Cardiac septum (tissue), 1 donor: ENCODE measurements around the gene C6orf141. TPM values are rescaled to one million over a fixed set of nuclear protein-coding genes. Genes with fewer than 3 reads are reported as not detected.
"Not testable (repeated sequence)": the region's sequence is repeated elsewhere in the genome, so short reads cannot be mapped to it uniquely, and the experiment has no call there.

Experiments
- DNase-seq: peaks from one replicate; pipeline ENCODE4 v3.0.0-alpha.2; 2020; ENCODE audit warnings: low spot score
- intact Hi-C: fragments of 100-400 bp; cut with DNase I; formaldehyde crosslinking; loops from one replicate; pipeline ENCODE4 v1.14.0; 2022
- total RNA-seq: library from RNA; stranded (reverse); fragmentation: NEBNext Ultra II Directional; extraction: Animal tissue kit (Norgen Biotek cat#: 25700); gene quantifications from one replicate; pipeline ENCODE4 v1.2.1, GENCODE V29; 2021
- donor health status: DM: no; HTN: no; CAD: no.

C6orf141 gene
- total RNA-seq, 1 donor from 2014 or later, result 0.38 TPM

- intact Hi-C loops, result no loop called here
Measured at GRCh38 chr6:49563006-49563886, 12.8 kb downstream of the C6orf141 start.

GRCh38 chr6:49564552-49564951 is 14.1 kb downstream of the C6orf141 start:
- DNase-seq, result no peak
- intact Hi-C loops, result no loop called here

More at GRCh38 chr6:49563006-49563886, 12.8 kb downstream of the C6orf141 start:
- no peak for DNase-seq

GRCh38 chr6:49565261-49565660 is 14.8 kb downstream of the C6orf141 start:
- intact Hi-C loops, result no loop called here
- no peak for DNase-seq

GRCh38 chr6:49565855-49566254 is 15.4 kb downstream of the C6orf141 start:
- no peak for DNase-seq
- intact Hi-C loops, result no loop called here

GRCh38 chr6:49570474-49571079 is 20.1 kb downstream of the C6orf141 start:
- DNase-seq, result no peak
- intact Hi-C loops, result no loop called here

GRCh38 chr6:49576618-49577017 is 26.1 kb downstream of the C6orf141 start:
- intact Hi-C loops, result no loop called here
- no peak for DNase-seq

- intact Hi-C loops, result no loop called here
- DNase-seq, result no peak
Measured at GRCh38 chr6:49579649-49580048, 29.2 kb downstream of the C6orf141 start.

- DNase-seq, result no peak
- intact Hi-C loops, result no loop called here
Measured at GRCh38 chr6:49582529-49582928, 32.1 kb downstream of the C6orf141 start.

GRCh38 chr6:49587262-49587661 is 36.8 kb downstream of the C6orf141 start:
- DNase-seq, intact Hi-C loops: not testable (repeated sequence)

Other genes with a start within 250 kb of the C6orf141 start
- 33.6 TPM for gene MMUT, start 87.4 kb upstream of the C6orf141 start, total RNA-seq
- gene CENPQ, start 87.3 kb upstream of the C6orf141 start, total RNA-seq, result 3.4 TPM
- not detected for gene GLYATL3, start 50.7 kb upstream of the C6orf141 start, total RNA-seq
- gene RHAG, start 86.2 kb downstream of the C6orf141 start, total RNA-seq, result not detected
- not detected for gene CRISP2, start 162.9 kb downstream of the C6orf141 start, total RNA-seq
- gene CRISP3, start 193.7 kb downstream of the C6orf141 start, total RNA-seq, result 0.32 TPM
- gene PGK2, start 236.6 kb downstream of the C6orf141 start, total RNA-seq, result not detected